ENCODE results near the gene TIPIN.
"Not testable (repeated sequence)": the region's sequence is repeated elsewhere in the genome, so short reads cannot be mapped to it uniquely, and the experiment has no call there.

Gene TIPIN

GRCh38 chr15:66381376-66381775, 24.9 kb upstream of the TIPIN start:
- not testable (repeated sequence) for DNase-seq

- no peak for DNase-seq
Observed at GRCh38 chr15:66378814-66379430, 22.4 kb upstream of the TIPIN start.

GRCh38 chr15:66374179-66374578, 17.7 kb upstream of the TIPIN start:
- no peak for DNase-seq

- DNase-seq, result no peak
Observed at GRCh38 chr15:66369773-66370651, 13.5 kb upstream of the TIPIN start.

GRCh38 chr15:66364944-66365528, 8.6 kb upstream of the TIPIN start:
- DNase-seq, result no peak

GRCh38 chr15:66362776-66363175, 6.3 kb upstream of the TIPIN start:
- no peak for DNase-seq

- not testable (repeated sequence) for DNase-seq
Observed at GRCh38 chr15:66361745-66362460, 5.4 kb upstream of the TIPIN start.

GRCh38 chr15:66359740-66360139, 3.3 kb upstream of the TIPIN start:
- DNase-seq, result no peak

- no peak for DNase-seq
Observed at GRCh38 chr15:66356077-66356358, 467 bp downstream of the TIPIN start.

GRCh38 chr15:66348530-66348929, 8.0 kb downstream of the TIPIN start:
- DNase-seq, result not testable (repeated sequence)

GRCh38 chr15:66328771-66329170, 27.7 kb downstream of the TIPIN start:
- no peak for DNase-seq

GRCh38 chr15:66327736-66328135, 28.7 kb downstream of the TIPIN start:
- DNase-seq, result no peak

- no peak for DNase-seq
Observed at GRCh38 chr15:66326051-66326450, 30.4 kb downstream of the TIPIN start.

- no peak for DNase-seq
Observed at GRCh38 chr15:66323312-66323928, 33.1 kb downstream of the TIPIN start.

- DNase-seq, result no peak
Observed at GRCh38 chr15:66312144-66312543, 44.3 kb downstream of the TIPIN start.

- no peak for DNase-seq
Observed at GRCh38 chr15:66310786-66311185, 45.7 kb downstream of the TIPIN start.

- no peak for DNase-seq
Observed at GRCh38 chr15:66309828-66310227, 46.7 kb downstream of the TIPIN start.

- no peak for DNase-seq
Observed at GRCh38 chr15:66308531-66308930, 48.0 kb downstream of the TIPIN start.

GRCh38 chr15:66306381-66306780, 50.1 kb downstream of the TIPIN start:
- DNase-seq, result peak; percentile 45

GRCh38 chr15:66304425-66304824, 52.1 kb downstream of the TIPIN start:
- DNase-seq, result not testable (repeated sequence)

GRCh38 chr15:66302489-66303278, 53.8 kb downstream of the TIPIN start:
- no peak for DNase-seq

GRCh38 chr15:66298803-66299251, 57.7 kb downstream of the TIPIN start:
- DNase-seq, result no peak
